Measurements from ENCODE around the gene FAM163B.

Gene FAM163B

GRCh38 chr9:133642708-133643361 is 33.6 kb upstream of the FAM163B start:
- no peak overlapping the region for H3K27ac Mint-ChIP-seq
- H3K4me1 Mint-ChIP-seq (ENCODE audit: low read depth): peaks cover 3% of the 10 kb centered on the region
- H3K4me3 Mint-ChIP-seq: no peak overlapping the region
- H3K27me3 Mint-ChIP-seq: no peaks in the 10 kb centered on the region
- H3K36me3 Mint-ChIP-seq: no peaks in the 10 kb centered on the region
- H3K9me3 Mint-ChIP-seq (ENCODE audit: low read depth): no peaks in the 10 kb centered on the region

- Mint-ChIP-seq H3K36me3 (no peaks in the 10 kb centered on the region), H3K9me3 (ENCODE audit: low read depth) (no peaks in the 10 kb centered on the region), H3K4me3 (no peak overlapping the region), H3K27ac (no peak overlapping the region), H3K27me3 (no peaks in the 10 kb centered on the region), H3K4me1 (ENCODE audit: low read depth) (peaks cover 1% of the 10 kb centered on the region)
These were observed 32.8 kb upstream of the FAM163B start for GRCh38 chr9:133641861-133642595.

GRCh38 chr9:133641396-133641655 is 32.1 kb upstream of the FAM163B start:
- no peak overlapping the region for H3K4me3 Mint-ChIP-seq
- H3K36me3 Mint-ChIP-seq: no peaks in the 10 kb centered on the region
- H3K4me1 Mint-ChIP-seq (ENCODE audit: low read depth): no peaks in the 10 kb centered on the region
- no peaks in the 10 kb centered on the region for H3K27me3 Mint-ChIP-seq
- H3K9me3 Mint-ChIP-seq (ENCODE audit: low read depth): no peaks in the 10 kb centered on the region
- no peak overlapping the region for H3K27ac Mint-ChIP-seq

GRCh38 chr9:133640580-133641395 is 31.6 kb upstream of the FAM163B start:
- H3K9me3 Mint-ChIP-seq (ENCODE audit: low read depth): no peaks in the 10 kb centered on the region
- no peaks in the 10 kb centered on the region for H3K4me1 Mint-ChIP-seq (ENCODE audit: low read depth)
- H3K27me3 Mint-ChIP-seq: no peaks in the 10 kb centered on the region
- H3K4me3 Mint-ChIP-seq: no peak overlapping the region
- no peaks in the 10 kb centered on the region for H3K36me3 Mint-ChIP-seq
- no peak overlapping the region for H3K27ac Mint-ChIP-seq

GRCh38 chr9:133640160-133640559 is 31.0 kb upstream of the FAM163B start:
- Mint-ChIP-seq H3K9me3 (ENCODE audit: low read depth) (no peaks in the 10 kb centered on the region), H3K4me1 (ENCODE audit: low read depth) (no peaks in the 10 kb centered on the region), H3K27ac (no peak overlapping the region), H3K36me3 (no peaks in the 10 kb centered on the region), H3K27me3 (no peaks in the 10 kb centered on the region), H3K4me3 (no peak overlapping the region)

GRCh38 chr9:133639613-133640012 is 30.4 kb upstream of the FAM163B start:
- H3K27ac Mint-ChIP-seq: no peak overlapping the region
- H3K4me3 Mint-ChIP-seq: no peak overlapping the region

GRCh38 chr9:133638711-133639110 is 29.5 kb upstream of the FAM163B start:
- no peaks in the 10 kb centered on the region for H3K27me3 Mint-ChIP-seq
- no peaks in the 10 kb centered on the region for H3K9me3 Mint-ChIP-seq (ENCODE audit: low read depth)
- H3K4me1 Mint-ChIP-seq (ENCODE audit: low read depth): no peaks in the 10 kb centered on the region
- H3K36me3 Mint-ChIP-seq: no peaks in the 10 kb centered on the region
- H3K4me3 Mint-ChIP-seq: no peak overlapping the region
- H3K27ac Mint-ChIP-seq: no peak overlapping the region

More at GRCh38 chr9:133639613-133640012, 30.4 kb upstream of the FAM163B start:
- no peaks in the 10 kb centered on the region for H3K36me3 Mint-ChIP-seq
- H3K27me3 Mint-ChIP-seq: no peaks in the 10 kb centered on the region
- no peaks in the 10 kb centered on the region for H3K4me1 Mint-ChIP-seq (ENCODE audit: low read depth)
- H3K9me3 Mint-ChIP-seq (ENCODE audit: low read depth): no peaks in the 10 kb centered on the region

- H3K27ac Mint-ChIP-seq: no peak overlapping the region
- H3K4me3 Mint-ChIP-seq: no peak overlapping the region
- no peaks in the 10 kb centered on the region for H3K9me3 Mint-ChIP-seq (ENCODE audit: low read depth)
- no peaks in the 10 kb centered on the region for H3K27me3 Mint-ChIP-seq
- no peaks in the 10 kb centered on the region for H3K4me1 Mint-ChIP-seq (ENCODE audit: low read depth)
- H3K36me3 Mint-ChIP-seq: no peaks in the 10 kb centered on the region
These were observed 28.9 kb upstream of the FAM163B start for GRCh38 chr9:133638076-133638475.

GRCh38 chr9:133637451-133638055 is 28.4 kb upstream of the FAM163B start:
- Mint-ChIP-seq H3K4me3 (no peak overlapping the region), H3K9me3 (ENCODE audit: low read depth) (no peaks in the 10 kb centered on the region), H3K36me3 (no peaks in the 10 kb centered on the region), H3K27ac (no peak overlapping the region), H3K27me3 (no peaks in the 10 kb centered on the region), H3K4me1 (ENCODE audit: low read depth) (no peaks in the 10 kb centered on the region)

GRCh38 chr9:133636902-133637301 is 27.7 kb upstream of the FAM163B start:
- no peaks in the 10 kb centered on the region for H3K9me3 Mint-ChIP-seq (ENCODE audit: low read depth)
- H3K36me3 Mint-ChIP-seq: no peaks in the 10 kb centered on the region
- H3K4me1 Mint-ChIP-seq (ENCODE audit: low read depth): no peaks in the 10 kb centered on the region
- no peaks in the 10 kb centered on the region for H3K27me3 Mint-ChIP-seq
- H3K27ac Mint-ChIP-seq: no peak overlapping the region
- H3K4me3 Mint-ChIP-seq: no peak overlapping the region

GRCh38 chr9:133635533-133636531 is 26.6 kb upstream of the FAM163B start, which contains the start of gene DBH:
Gene DBH (plus strand): TSS chr9:133636363. CDS start chr9:133636372, 9 bp downstream.
- Mint-ChIP-seq H3K36me3 (no peaks in the 10 kb centered on the region), H3K9me3 (ENCODE audit: low read depth) (no peaks in the 10 kb centered on the region), H3K4me1 (ENCODE audit: low read depth) (no peaks in the 10 kb centered on the region), H3K4me3 (no peak within 1 kb of the TSS), H3K27ac (no peak within 1 kb of the TSS), H3K27me3 (no peaks in the 10 kb centered on the region)

- no peaks in the 10 kb centered on the region for H3K27me3 Mint-ChIP-seq
- H3K27ac Mint-ChIP-seq: no peak overlapping the region
- no peak overlapping the region for H3K4me3 Mint-ChIP-seq
- no peaks in the 10 kb centered on the region for H3K36me3 Mint-ChIP-seq
- H3K9me3 Mint-ChIP-seq (ENCODE audit: low read depth): no peaks in the 10 kb centered on the region
- H3K4me1 Mint-ChIP-seq (ENCODE audit: low read depth): no peaks in the 10 kb centered on the region
These were observed 25.9 kb upstream of the FAM163B start for GRCh38 chr9:133635098-133635497.

GRCh38 chr9:133634081-133634691 is 25.0 kb upstream of the FAM163B start:
- no peaks in the 10 kb centered on the region for H3K27me3 Mint-ChIP-seq
- no peak overlapping the region for H3K4me3 Mint-ChIP-seq
- H3K4me1 Mint-ChIP-seq (ENCODE audit: low read depth): no peaks in the 10 kb centered on the region
- H3K9me3 Mint-ChIP-seq (ENCODE audit: low read depth): no peaks in the 10 kb centered on the region
- no peaks in the 10 kb centered on the region for H3K36me3 Mint-ChIP-seq
- no peak overlapping the region for H3K27ac Mint-ChIP-seq

- Mint-ChIP-seq H3K4me3 (no peak overlapping the region), H3K36me3 (no peaks in the 10 kb centered on the region), H3K9me3 (ENCODE audit: low read depth) (no peaks in the 10 kb centered on the region), H3K27me3 (no peaks in the 10 kb centered on the region), H3K27ac (no peak overlapping the region), H3K4me1 (ENCODE audit: low read depth) (no peaks in the 10 kb centered on the region)
These were observed 24.5 kb upstream of the FAM163B start for GRCh38 chr9:133633681-133634080.
